Activated T-cell treated with anti-CD3 and anti-CD28 coated beads, Interleukin-2, amount 50 U/mL, for 4 hours (primary cell): ENCODE data around the gene SDK2. TPM values are rescaled to one million over a fixed set of nuclear protein-coding genes. Genes with fewer than 3 reads are reported as not detected.

Source experiments
- ATAC-seq, 2 donors: fragments of 200-7000 bp; cut with Tn5 transposase; one replicate each; pipeline ENCODE4 v1.10.0; 2021
- DNase-seq: peaks from one replicate; pipeline ENCODE4 v3.0.0-alpha.2; 2020
- H3K27me3 Mint-ChIP-seq: one replicate; pipeline ENCODE4 v1.8.0; 2021; ENCODE audit warnings: low read depth, mixed read lengths
- H3K36me3 Mint-ChIP-seq: one replicate; pipeline ENCODE4 v1.8.0; 2022; ENCODE audit warnings: mixed read lengths; ENCODE audit not compliant: insufficient read depth
- H3K4me1 Mint-ChIP-seq: one replicate; pipeline ENCODE4 v1.8.0; 2021; ENCODE audit warnings: low read depth, mixed read lengths
- H3K4me3 Mint-ChIP-seq: one replicate; pipeline ENCODE4 v1.8.0; 2021; ENCODE audit warnings: mild to moderate bottlenecking, moderate library complexity, mixed read lengths
- H3K9me3 Mint-ChIP-seq: one replicate; pipeline ENCODE4 v1.8.0; 2021; ENCODE audit warnings: mixed read lengths
- total RNA-seq, 3 donors: library from RNA; stranded (reverse); gene quantifications; one replicate each; pipeline ENCODE4 v1.2.1, GENCODE V29; 2021

The SDK2 gene
- total RNA-seq, 3 donors from 2014 or later = 0.08 to 0.20 (median 0.08) TPM

DNA sequence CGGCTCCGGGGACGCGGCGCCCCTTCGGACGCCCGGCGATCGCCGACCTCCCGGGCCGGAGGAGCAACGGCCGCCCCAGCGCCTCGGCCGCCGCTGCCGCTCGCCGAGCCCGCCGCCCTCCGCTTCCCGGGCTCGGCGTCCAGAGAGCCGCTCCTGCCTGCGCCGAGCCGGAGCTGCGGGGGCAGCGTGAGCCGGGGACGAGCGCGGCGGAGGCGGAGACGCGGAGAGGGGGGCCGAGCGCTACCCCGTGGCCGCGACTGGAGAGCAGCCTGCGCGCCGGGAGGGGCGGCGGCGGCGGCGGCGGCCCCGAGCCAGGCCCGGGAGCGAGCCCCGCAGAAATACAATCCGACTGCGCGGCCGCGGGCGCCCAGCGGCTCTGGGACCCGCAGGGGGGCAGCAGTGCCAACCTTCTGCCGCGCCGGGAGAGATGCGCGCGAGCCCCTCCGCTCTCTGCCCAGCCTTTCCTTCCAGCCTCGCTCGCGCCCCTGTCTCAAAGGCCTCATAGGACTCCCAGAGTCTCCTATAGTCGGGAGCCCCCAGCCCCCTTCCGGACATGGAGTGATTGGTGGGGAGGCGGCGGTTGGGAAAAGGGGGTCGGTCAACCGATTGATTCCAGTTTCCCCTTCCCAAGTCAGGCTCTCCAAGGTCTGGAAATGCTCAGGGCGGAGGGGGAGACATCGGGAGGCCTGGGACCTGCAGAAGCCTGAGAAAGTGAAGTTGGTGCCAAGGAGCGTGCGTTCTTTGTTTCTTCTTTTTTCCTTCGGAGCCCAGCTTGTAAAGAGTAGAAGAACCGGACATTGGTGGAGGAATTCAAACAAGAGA is 1.0 kb upstream of the SDK2 start:
- peaks cover 30% of the 10 kb centered on the region for H3K27me3 Mint-ChIP-seq
- H3K4me3 Mint-ChIP-seq = peak overlapping the region; percentile 55
- H3K9me3 Mint-ChIP-seq = no peaks in the 10 kb centered on the region
- DNase-seq (peak; percentile 40), ATAC-seq (peak; percentile 59 to 61)
- peaks cover 20% of the 10 kb centered on the region for H3K4me1 Mint-ChIP-seq
- no peaks in the 10 kb centered on the region for H3K36me3 Mint-ChIP-seq

DNA sequence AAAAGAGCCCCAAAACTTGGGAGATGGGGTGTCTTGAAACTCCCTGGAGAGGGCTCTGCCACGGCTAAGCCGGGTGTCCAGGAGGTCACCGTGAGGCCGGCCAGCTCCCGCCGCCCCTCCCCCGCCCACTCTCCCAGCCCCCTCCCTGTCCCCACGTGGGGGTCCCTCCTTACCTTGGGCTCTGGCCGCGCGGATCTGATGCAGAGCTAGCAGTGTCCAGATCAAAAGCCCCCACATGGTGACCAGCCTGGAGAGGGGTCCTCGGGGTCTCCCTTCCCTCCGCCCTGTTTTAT is 447 bp downstream of the SDK2 start:
- H3K4me3 Mint-ChIP-seq = peak overlapping the region; percentile 79
- DNase-seq = no peak
- H3K4me1 Mint-ChIP-seq = peaks cover 20% of the 10 kb centered on the region
- no peaks in the 10 kb centered on the region for H3K36me3 Mint-ChIP-seq
- no peak for ATAC-seq
- H3K27me3 Mint-ChIP-seq = peaks cover 30% of the 10 kb centered on the region
- no peaks in the 10 kb centered on the region for H3K9me3 Mint-ChIP-seq

DNA sequence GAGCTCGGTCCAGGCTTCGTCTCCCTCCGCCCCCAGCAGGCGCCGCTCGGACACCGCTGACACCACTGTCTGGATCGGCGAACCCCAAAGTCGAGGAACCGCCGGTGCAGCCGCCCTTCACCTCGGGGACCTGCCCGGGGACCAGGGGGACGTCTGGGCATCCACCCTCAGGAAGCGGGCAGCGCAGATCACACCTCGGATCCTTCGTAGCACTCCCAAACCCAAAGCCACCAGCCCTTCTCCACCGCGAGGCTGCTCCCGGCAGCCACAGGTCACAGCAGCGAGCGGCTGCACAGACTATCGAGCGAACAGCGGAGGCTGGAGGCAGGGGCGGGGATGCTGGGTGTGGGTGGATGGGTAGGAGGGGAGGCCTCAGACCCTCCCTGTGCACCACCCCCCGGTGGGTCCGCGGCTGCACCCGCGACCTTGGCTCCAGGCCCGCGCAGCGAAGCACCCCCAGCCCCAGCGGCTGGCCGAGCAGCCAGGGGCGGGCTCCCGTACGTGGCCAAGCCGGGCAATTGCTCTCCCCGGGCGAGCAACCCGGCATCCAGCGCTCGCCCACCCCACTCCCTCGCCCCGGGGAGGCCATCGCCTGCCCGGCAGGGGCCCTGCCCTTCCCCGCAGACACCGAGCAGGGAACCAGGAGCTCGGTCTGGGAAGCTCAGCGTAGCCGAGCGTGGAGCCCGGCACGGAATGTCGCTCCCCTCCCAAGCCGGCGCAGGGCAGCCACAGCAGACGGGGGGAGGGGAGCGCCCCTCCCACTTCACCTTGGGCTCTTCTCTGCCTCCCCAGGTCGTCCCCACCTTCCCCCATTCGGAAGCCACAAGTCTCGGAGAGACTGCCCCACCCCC is 1.0 kb downstream of the SDK2 start:
- H3K4me3 Mint-ChIP-seq = peak overlapping the region; percentile 79
- peak; percentile 35 for ATAC-seq
- peaks cover 20% of the 10 kb centered on the region for H3K4me1 Mint-ChIP-seq
- H3K27me3 Mint-ChIP-seq = peaks cover 30% of the 10 kb centered on the region
- H3K9me3 Mint-ChIP-seq = no peaks in the 10 kb centered on the region
- DNase-seq = no peak
- no peaks in the 10 kb centered on the region for H3K36me3 Mint-ChIP-seq

DNA sequence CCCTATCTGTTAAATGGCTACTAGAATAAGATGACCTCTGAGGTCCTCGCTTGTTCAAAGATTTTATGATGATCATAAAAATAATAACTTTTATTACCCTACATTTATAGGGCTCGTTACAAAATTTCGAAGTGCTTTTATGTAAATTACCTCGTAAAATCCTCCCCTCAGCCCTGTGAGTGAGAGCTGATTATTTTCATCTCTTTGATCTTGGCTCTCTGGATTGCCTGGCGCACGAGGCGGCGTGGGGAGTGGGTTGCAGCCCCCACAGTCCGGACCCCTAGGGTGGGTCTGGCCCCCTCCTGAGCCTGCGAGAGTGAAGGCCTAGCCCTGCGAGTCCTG is 1.6 kb downstream of the SDK2 start:
- Mint-ChIP-seq H3K4me3 (peak overlapping the region; percentile 70), H3K4me1 (peaks cover 20% of the 10 kb centered on the region), H3K36me3 (no peaks in the 10 kb centered on the region), H3K27me3 (peaks cover 31% of the 10 kb centered on the region), H3K9me3 (no peaks in the 10 kb centered on the region)
- ATAC-seq = no peak
- DNase-seq = no peak

DNA sequence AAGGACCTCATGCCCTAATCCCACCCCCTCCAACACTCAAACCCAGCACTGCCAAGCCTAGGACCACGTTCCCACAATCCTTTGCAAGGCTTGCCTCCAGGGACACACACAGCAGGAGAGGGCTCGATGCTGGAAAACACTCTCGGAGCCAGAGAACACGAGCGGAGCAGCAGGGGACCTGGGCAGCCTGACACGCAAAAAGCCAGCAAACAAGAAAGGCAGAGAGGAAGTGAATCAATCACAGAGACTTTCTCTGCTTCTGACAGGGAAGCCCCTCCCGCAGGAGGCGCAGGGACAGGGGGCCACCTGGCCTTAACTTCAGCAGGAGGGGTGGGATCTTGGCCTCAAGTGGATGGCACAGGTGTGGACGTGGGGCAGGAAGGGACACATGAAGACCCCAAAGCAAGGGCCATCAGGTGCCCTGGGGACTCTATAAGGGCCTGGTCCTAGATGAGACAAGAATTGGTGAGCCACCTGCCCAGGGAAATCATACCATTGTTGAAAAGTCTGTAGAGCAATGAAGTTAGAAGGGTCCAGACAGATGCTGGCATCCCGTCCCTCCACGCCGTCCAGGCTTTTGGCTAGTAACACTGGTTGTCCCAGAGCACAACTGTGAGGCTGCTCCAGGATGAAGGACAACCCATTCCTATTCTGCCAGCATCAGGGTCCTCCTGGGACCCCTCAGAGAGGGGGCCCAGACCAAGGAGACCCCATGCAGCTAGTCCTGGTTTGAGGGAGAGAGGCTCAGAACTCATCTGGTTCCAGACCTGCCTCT is 2.2 kb downstream of the SDK2 start:
- H3K9me3 Mint-ChIP-seq = no peaks in the 10 kb centered on the region
- H3K36me3 Mint-ChIP-seq = no peaks in the 10 kb centered on the region
- H3K4me1 Mint-ChIP-seq = peaks cover 20% of the 10 kb centered on the region
- peaks cover 28% of the 10 kb centered on the region for H3K27me3 Mint-ChIP-seq
- ATAC-seq = no peak
- H3K4me3 Mint-ChIP-seq = peak overlapping the region; percentile 39
- DNase-seq = no peak

DNA sequence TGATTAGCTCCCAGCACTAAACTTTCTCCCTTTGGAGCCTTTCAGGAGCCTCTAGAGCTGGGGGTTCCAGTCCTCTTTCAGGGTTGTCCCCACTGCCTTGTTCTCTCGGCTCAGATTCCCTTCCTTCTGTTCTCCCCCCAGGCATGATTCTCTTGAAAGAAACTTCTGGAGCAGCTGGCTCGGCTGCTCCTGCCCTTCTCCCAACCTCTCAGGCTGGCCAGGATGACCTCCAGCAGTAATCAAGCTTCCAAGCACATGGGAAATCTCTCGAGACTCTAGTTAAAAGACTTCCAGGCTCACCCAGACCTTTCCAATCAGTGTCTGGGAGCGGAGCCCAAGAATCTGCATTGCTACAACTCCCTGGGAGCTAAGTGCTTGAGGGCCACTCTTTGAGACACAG is 3.6 kb downstream of the SDK2 start:
- Mint-ChIP-seq H3K4me1 (peaks cover 17% of the 10 kb centered on the region), H3K36me3 (no peaks in the 10 kb centered on the region), H3K27me3 (peaks cover 18% of the 10 kb centered on the region), H3K9me3 (no peaks in the 10 kb centered on the region), H3K4me3 (no peak overlapping the region)
- DNase-seq (no peak), ATAC-seq (no peak)

DNA sequence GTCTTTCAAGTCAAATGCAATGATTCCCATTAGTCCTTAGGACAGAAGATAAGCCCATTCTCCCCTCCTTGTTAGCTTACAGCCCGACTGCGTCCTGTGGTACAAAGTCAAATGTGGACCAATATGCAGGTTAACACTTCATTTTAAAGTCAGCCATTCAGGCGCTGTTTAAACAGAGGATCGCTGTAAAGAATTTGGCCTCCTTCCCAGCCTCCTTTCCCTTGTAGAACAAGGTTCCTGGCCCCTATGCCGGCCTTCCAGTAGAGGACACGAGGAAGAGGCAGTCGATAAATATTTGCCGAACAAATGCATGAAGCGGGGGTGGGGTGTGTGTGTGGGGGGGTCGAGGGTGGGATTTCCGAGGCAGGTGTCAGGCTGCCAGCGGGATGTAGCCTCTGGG is 4.3 kb downstream of the SDK2 start:
- Mint-ChIP-seq H3K27me3 (peaks cover 15% of the 10 kb centered on the region), H3K4me3 (no peak overlapping the region), H3K9me3 (no peaks in the 10 kb centered on the region), H3K36me3 (no peaks in the 10 kb centered on the region), H3K4me1 (peaks cover 17% of the 10 kb centered on the region)
- ATAC-seq (no peak), DNase-seq (no peak)

DNA sequence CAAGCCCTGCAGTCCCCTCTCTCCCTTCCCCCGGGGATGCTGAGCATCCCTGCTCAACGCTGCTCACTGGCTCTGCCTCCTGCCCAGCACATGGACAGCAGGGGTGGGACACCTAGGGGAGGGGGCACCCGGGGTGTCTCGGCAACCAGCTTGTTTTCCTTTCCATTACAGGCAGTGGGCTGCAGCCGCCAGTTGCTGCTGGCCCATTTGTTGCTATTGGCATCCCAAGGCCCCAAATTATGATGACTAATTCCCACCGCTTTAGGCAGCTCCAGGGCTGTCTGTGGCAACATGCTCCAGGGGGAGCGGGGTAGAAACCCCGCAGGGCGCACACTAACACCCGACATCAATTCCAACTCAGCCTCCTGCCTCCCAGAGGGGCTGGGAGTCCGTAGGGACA is 4.9 kb downstream of the SDK2 start:
- Mint-ChIP-seq H3K4me3 (no peak overlapping the region), H3K4me1 (peaks cover 17% of the 10 kb centered on the region)

DNA sequence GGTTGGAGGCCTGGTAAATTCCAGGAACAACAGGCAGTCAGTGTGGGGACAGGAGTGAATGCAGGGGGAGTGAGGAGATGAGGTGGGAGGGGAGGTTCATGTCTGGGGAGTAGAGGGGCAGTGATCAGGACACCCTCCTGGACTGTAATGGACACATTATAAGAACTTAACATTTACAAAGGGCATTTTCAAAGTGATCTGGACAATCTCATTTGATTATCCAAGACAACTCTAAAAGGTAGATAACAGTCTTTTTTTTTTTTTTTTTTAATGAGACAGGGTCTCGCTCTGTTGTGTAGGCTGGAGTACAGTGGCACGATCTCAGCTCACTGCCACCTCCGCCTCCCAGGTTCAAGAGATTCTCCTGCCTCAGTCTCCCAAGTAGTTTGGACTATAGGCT is 5.7 kb downstream of the SDK2 start:
- peaks cover 12% of the 10 kb centered on the region for H3K27me3 Mint-ChIP-seq
- no peaks in the 10 kb centered on the region for H3K9me3 Mint-ChIP-seq
- no peaks in the 10 kb centered on the region for H3K36me3 Mint-ChIP-seq
- ATAC-seq = no peak
- H3K4me1 Mint-ChIP-seq = peaks cover 13% of the 10 kb centered on the region
- no peak overlapping the region for H3K4me3 Mint-ChIP-seq
- no peak for DNase-seq

More for the DNA sequence above, 4.9 kb downstream of the SDK2 start:
- ATAC-seq (no peak), DNase-seq (no peak)
- no peaks in the 10 kb centered on the region for H3K36me3 Mint-ChIP-seq
- no peaks in the 10 kb centered on the region for H3K9me3 Mint-ChIP-seq
- H3K27me3 Mint-ChIP-seq = peaks cover 15% of the 10 kb centered on the region

DNA sequence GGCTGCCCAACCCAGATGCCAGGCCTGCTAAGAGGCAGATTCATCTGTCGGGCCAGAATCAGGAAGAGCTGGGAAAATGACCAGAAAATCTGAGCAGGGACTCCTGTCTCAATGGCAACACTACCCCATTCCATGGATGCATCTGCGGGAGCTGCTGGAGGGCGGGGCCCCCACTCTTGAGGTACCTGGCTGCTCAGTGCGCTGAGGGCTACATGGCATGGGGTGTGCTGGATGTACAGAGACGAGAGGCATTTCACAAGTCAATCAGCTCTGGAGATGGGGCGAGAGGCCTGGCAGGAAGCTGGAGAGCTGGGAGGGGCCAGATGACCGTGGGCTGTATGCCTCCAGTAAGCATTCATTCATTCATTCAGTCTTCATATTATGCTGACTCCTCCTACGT is 6.4 kb downstream of the SDK2 start:
- Mint-ChIP-seq H3K4me1 (peaks cover 11% of the 10 kb centered on the region), H3K36me3 (no peaks in the 10 kb centered on the region), H3K9me3 (no peaks in the 10 kb centered on the region), H3K27me3 (peaks cover 11% of the 10 kb centered on the region), H3K4me3 (no peak overlapping the region)
- no peak for DNase-seq
- ATAC-seq = no peak

DNA sequence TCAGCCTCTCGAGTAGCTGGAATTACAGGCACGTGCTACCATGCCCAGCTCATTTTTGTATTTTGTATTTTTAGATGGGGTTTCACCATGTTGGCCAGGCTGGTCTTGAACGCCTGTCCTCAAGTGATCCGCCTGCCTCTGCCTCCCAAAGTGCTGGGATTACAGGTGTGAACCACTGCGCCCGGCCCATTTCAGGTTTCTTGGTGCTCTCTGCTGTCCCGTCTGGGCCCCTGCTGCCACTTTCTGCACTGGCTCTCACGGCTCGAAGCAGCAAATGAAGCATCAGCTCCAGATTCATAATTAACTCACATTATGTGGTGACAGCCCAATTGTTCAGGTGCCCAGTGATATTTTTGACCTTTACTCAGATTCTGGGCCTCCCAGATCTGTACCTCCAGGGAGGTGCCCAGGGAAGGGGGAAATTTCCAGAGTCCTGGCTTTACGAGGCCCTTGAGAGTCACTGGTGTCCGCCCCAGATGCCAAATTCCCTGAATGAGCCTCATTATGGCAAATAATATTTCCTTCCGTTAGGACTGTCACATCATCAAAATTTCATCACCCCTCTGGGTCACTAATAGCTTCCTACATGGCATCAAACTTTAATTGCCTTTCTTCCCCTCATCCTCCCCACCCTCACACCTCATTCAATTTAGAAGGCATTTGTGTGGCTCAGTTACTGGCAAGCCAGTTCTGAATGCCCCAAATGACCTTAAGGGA is 9.0 kb downstream of the SDK2 start:
- no peak for DNase-seq
- no peaks in the 10 kb centered on the region for H3K4me1 Mint-ChIP-seq
- H3K9me3 Mint-ChIP-seq = no peaks in the 10 kb centered on the region

DNA sequence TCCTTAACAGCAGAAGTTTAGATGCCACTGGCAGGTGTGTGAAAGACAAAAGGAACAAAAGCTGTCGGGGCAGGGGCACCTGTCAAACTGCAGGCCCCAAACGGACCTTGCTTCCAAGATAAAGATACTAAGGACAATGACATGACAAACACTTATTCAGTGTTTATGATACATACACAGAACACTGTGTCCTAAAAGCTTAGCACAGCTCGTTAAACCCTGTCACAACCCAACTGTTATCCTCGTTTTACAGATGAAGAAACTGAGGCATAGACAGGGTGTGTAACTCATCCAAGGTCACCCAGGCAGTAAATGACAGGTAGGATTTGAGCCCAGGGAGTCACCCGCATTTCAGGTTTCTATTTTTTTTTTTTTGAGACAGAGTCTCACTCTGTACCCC is 9.6 kb downstream of the SDK2 start:
- DNase-seq (no peak), ATAC-seq (no peak)
- Mint-ChIP-seq H3K27me3 (peaks cover 1% of the 10 kb centered on the region), H3K36me3 (no peaks in the 10 kb centered on the region), H3K4me1 (no peaks in the 10 kb centered on the region), H3K4me3 (no peak overlapping the region), H3K9me3 (no peaks in the 10 kb centered on the region)

More for the DNA sequence above, 9.0 kb downstream of the SDK2 start:
- no peak overlapping the region for H3K4me3 Mint-ChIP-seq
- ATAC-seq = no peak
- peaks cover 1% of the 10 kb centered on the region for H3K27me3 Mint-ChIP-seq
- H3K36me3 Mint-ChIP-seq = no peaks in the 10 kb centered on the region

DNA sequence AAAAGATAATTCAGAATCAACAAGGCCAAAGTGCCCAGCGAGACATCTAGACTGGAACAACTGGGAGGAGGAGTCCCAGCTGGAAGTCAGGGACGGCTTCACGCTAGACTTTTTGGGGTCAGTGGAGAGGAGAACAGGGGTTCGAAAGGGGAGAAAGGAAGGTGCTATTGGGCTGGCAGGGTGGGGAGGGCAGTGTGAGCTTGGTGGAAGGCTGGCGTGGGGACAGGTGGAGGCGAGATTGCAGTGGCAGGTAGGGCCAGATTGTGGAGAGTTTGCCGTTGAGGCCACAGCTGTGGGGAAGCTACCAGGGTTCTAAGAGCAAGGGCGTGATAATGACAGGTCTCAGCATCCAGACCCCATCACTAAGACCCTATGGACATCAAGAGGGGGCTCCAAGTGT is 10.5 kb downstream of the SDK2 start:
- H3K36me3 Mint-ChIP-seq = no peaks in the 10 kb centered on the region
- DNase-seq (no peak), ATAC-seq (no peak)
- H3K9me3 Mint-ChIP-seq = no peaks in the 10 kb centered on the region
- H3K27me3 Mint-ChIP-seq = peaks cover 1% of the 10 kb centered on the region
- no peak overlapping the region for H3K4me3 Mint-ChIP-seq
- no peaks in the 10 kb centered on the region for H3K4me1 Mint-ChIP-seq

DNA sequence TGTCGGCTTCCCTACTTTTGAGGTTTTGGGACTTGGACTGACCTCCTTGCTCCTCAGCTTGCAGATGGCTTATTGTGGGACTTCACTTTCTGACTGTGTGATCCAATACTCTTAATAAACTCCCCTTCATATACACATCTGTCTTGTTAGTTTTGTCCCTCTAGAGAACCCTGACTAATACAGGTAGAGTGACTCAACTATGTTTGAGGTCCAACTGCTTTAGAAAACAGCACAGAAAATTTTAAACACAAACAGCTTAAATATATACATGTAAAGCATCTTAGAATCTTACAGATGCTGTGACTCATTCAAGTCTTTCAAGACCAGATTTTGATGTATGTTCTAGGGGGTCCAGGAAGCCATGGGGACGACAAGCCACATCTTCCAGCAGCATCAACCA is 11.7 kb downstream of the SDK2 start:
- Mint-ChIP-seq H3K27me3 (no peaks in the 10 kb centered on the region), H3K4me1 (no peaks in the 10 kb centered on the region), H3K9me3 (no peaks in the 10 kb centered on the region), H3K36me3 (no peaks in the 10 kb centered on the region), H3K4me3 (no peak overlapping the region)
- ATAC-seq (peak in 1 of 2 donors; percentile 23), DNase-seq (no peak)
